MM.1S (cell line): ENCODE results near the gene SEMA6A.
"Not testable (repeated sequence)": the region's sequence is repeated elsewhere in the genome, so short reads cannot be mapped to it uniquely, and the experiment has no call there.

Source experiments
- DNase-seq: peaks from one replicate; pipeline ENCODE4 v3.0.0-alpha.2; 2015
- H2AFZ ChIP-seq: fragments of 300-600 bp; sonication (generic); 2 replicates; pipeline ENCODE4 v1.6.0; 2016; ENCODE audit warnings: antibody characterized with exemption, low read length
- H3F3A ChIP-seq: fragments of 300-600 bp; sonication (generic); 2 replicates; pipeline ENCODE4 v1.6.1; 2016; ENCODE audit warnings: mild to moderate bottlenecking, antibody characterized with exemption, low read length, moderate library complexity, mixed read lengths; ENCODE audit not compliant: insufficient read depth
- H3K27ac ChIP-seq: fragments of 300-600 bp; sonication (generic); 2 replicates; pipeline ENCODE4 v1.5.1; 2016; ENCODE audit warnings: mild to moderate bottlenecking, low read length
- H3K27me3 ChIP-seq: fragments of 300-600 bp; sonication (generic); replicated peaks from 2 replicates; pipeline ENCODE4 v1.6.0; 2016; ENCODE audit warnings: low read length; ENCODE audit not compliant: insufficient read depth
- H3K36me3 ChIP-seq: fragments of 300-600 bp; sonication (generic); replicated peaks from 2 replicates; pipeline ENCODE4 v1.6.1; 2016; ENCODE audit warnings: mild to moderate bottlenecking, low read length, mixed read lengths; ENCODE audit not compliant: insufficient read depth
- H3K4me1 ChIP-seq: fragments of 300-600 bp; sonication (generic); 2 replicates; pipeline ENCODE4 v1.6.1; 2016; ENCODE audit warnings: low read length, mixed read lengths
- H3K4me2 ChIP-seq: fragments of 300-600 bp; sonication (generic); 2 replicates; pipeline ENCODE4 v1.6.0; 2016; ENCODE audit warnings: low read depth, low read length
- H3K4me3 ChIP-seq: fragments of 300-600 bp; sonication (generic); 2 replicates; pipeline ENCODE4 v1.5.1; 2016; ENCODE audit warnings: low read length, mixed read lengths
- H3K79me2 ChIP-seq: fragments of 300-600 bp; sonication (generic); 2 replicates; pipeline ENCODE4 v1.6.1; 2016; ENCODE audit warnings: mixed run types, low read length, mixed read lengths
- H3K9ac ChIP-seq: fragments of 300-600 bp; sonication (generic); 2 replicates; pipeline ENCODE4 v1.6.1; 2016; ENCODE audit warnings: low read length, mixed read lengths
- H3K9me2 ChIP-seq: fragments of 300-600 bp; sonication (generic); replicated peaks from 2 replicates; pipeline ENCODE4 v1.6.1; 2016; ENCODE audit warnings: mild to moderate bottlenecking, low read length, mixed read lengths; ENCODE audit not compliant: insufficient read depth
- H3K9me3 ChIP-seq: fragments of 300-600 bp; sonication (generic); replicated peaks from 2 replicates; pipeline ENCODE4 v1.6.1; 2016; ENCODE audit warnings: mild to moderate bottlenecking, low read length, mixed read lengths; ENCODE audit not compliant: insufficient read depth
- H4K20me1 ChIP-seq: fragments of 300-600 bp; sonication (generic); 2 replicates; pipeline ENCODE4 v1.6.1; 2016; ENCODE audit warnings: mild to moderate bottlenecking, low read length, moderate library complexity, mixed read lengths; ENCODE audit not compliant: insufficient read depth
- CTCF ChIP-seq: fragments of 300-600 bp; sonication (generic); IDR thresholded peaks from 2 replicates; pipeline ENCODE4 v1.5.1; 2016; ENCODE audit warnings: antibody characterized with exemption, low read length, mixed read lengths
- EZH2 ChIP-seq: fragments of 300-600 bp; sonication (generic); optimal IDR thresholded peaks from 2 replicates; pipeline ENCODE3; 2017; ENCODE audit warnings: low read depth, mild to moderate bottlenecking, antibody characterized with exemption, low read length, mixed read lengths
- EZH2phosphoT487 ChIP-seq: fragments of 300-600 bp; sonication (generic); IDR thresholded peaks from 2 replicates; pipeline ENCODE4 v1.6.1; 2018; ENCODE audit warnings: antibody characterized with exemption, low read length

SEMA6A gene

GRCh38 chr5:116550082-116550481 lies 24.5 kb downstream of the SEMA6A start:
- Histone ChIP-seq H3K4me1 (no peaks in the 10 kb centered on the region), H3K4me3 (no peak overlapping the region), H2AFZ (no peak overlapping the region), H4K20me1 (no peaks in the 10 kb centered on the region), H3K27ac (no peak overlapping the region), H3K9ac (no peak overlapping the region), H3K4me2 (no peak overlapping the region), H3K9me2 (no peaks in the 10 kb centered on the region), H3K9me3 (no peaks in the 10 kb centered on the region), H3K36me3 (no peaks in the 10 kb centered on the region), H3K27me3 (no peaks in the 10 kb centered on the region), H3F3A (no peaks in the 10 kb centered on the region), H3K79me2 (no peaks in the 10 kb centered on the region)
- DNase-seq, result no peak
- no peak for TF ChIP-seq CTCF
- no peak for TF ChIP-seq EZH2phosphoT487
- no peak for TF ChIP-seq EZH2

GRCh38 chr5:116546743-116547124 lies 27.9 kb downstream of the SEMA6A start:
- Histone ChIP-seq H3K4me2 (no peak overlapping the region), H2AFZ (no peak overlapping the region), H3K4me3 (no peak overlapping the region), H3K4me1 (no peaks in the 10 kb centered on the region), H3K27me3 (no peaks in the 10 kb centered on the region), H3K79me2 (no peaks in the 10 kb centered on the region), H3K9ac (no peak overlapping the region), H3K9me2 (no peaks in the 10 kb centered on the region), H3K36me3 (no peaks in the 10 kb centered on the region), H3K9me3 (no peaks in the 10 kb centered on the region), H3F3A (no peaks in the 10 kb centered on the region), H4K20me1 (no peaks in the 10 kb centered on the region), H3K27ac (no peak overlapping the region)
- no peak for TF ChIP-seq EZH2phosphoT487
- TF ChIP-seq EZH2, result no peak
- TF ChIP-seq CTCF, result no peak
- DNase-seq, result no peak

GRCh38 chr5:116546033-116546742 lies 28.4 kb downstream of the SEMA6A start:
- Histone ChIP-seq H3K9me2 (no peaks in the 10 kb centered on the region), H3K4me2 (no peak overlapping the region), H3K27me3 (no peaks in the 10 kb centered on the region), H3K79me2 (no peaks in the 10 kb centered on the region), H3K4me1 (no peaks in the 10 kb centered on the region), H3K9ac (no peak overlapping the region), H3K36me3 (no peaks in the 10 kb centered on the region), H3F3A (no peaks in the 10 kb centered on the region), H3K27ac (no peak overlapping the region), H3K4me3 (no peak overlapping the region), H4K20me1 (no peaks in the 10 kb centered on the region), H2AFZ (no peak overlapping the region), H3K9me3 (no peaks in the 10 kb centered on the region)
- no peak for DNase-seq
- TF ChIP-seq EZH2phosphoT487 (no peak), CTCF (no peak), EZH2 (no peak)

- not testable (repeated sequence) for H2AFZ ChIP-seq, H4K20me1 ChIP-seq, H3F3A ChIP-seq, H3K79me2 ChIP-seq, H3K9me2 ChIP-seq, H3K9me3 ChIP-seq, H3K27ac ChIP-seq, H3K9ac ChIP-seq, H3K4me1 ChIP-seq, H3K27me3 ChIP-seq, H3K4me2 ChIP-seq, H3K36me3 ChIP-seq, H3K4me3 ChIP-seq, DNase-seq
These were observed 29.2 kb downstream of the SEMA6A start for GRCh38 chr5:116545465-116545864.
